ACC112 (cell line): ENCODE data around the gene NADSYN1.
A peak's percentile ranks its signal among the peaks of the same experiment; 100 is the strongest.

ENCODE experiments used
- H2AFZ ChIP-seq: fragments of 200-600 bp; sonication (generic); one replicate; pipeline ENCODE4 v1.6.0; 2017; ENCODE audit warnings: antibody characterized with exemption, low read length; ENCODE audit not compliant: unreplicated experiment
- H3K27ac ChIP-seq: fragments of 200-600 bp; sonication (generic); 2 replicates; pipeline ENCODE4 v1.5.1; 2014; ENCODE audit warnings: low read depth, mild to moderate bottlenecking, antibody characterized with exemption, low read length, moderate library complexity
- H3K27me3 ChIP-seq: fragments of 200-600 bp; sonication (generic); 2 replicates; pipeline ENCODE4 v1.6.1; 2014; ENCODE audit warnings: mild to moderate bottlenecking, antibody characterized with exemption, low read length, moderate library complexity, mixed read lengths; ENCODE audit not compliant: insufficient read depth
- H3K36me3 ChIP-seq: fragments of 200-600 bp; sonication (generic); 2 replicates; pipeline ENCODE4 v1.6.1; 2016; ENCODE audit warnings: mild to moderate bottlenecking, antibody characterized with exemption, low read length, moderate library complexity, mixed read lengths; ENCODE audit not compliant: insufficient read depth
- H3K4me1 ChIP-seq: fragments of 200-600 bp; sonication (generic); one replicate; pipeline ENCODE4 v1.6.1; 2016; ENCODE audit warnings: low read length, mixed read lengths; ENCODE audit not compliant: insufficient read depth, unreplicated experiment, control insufficient read depth
- H3K4me3 ChIP-seq: fragments of 200-600 bp; sonication (generic); 2 replicates; pipeline ENCODE4 v1.5.1; 2014; ENCODE audit warnings: mild to moderate bottlenecking, low read depth, low read length
- H3K79me2 ChIP-seq: fragments of 200-600 bp; sonication (generic); one replicate; pipeline ENCODE4 v1.6.0; 2016; ENCODE audit warnings: low read length; ENCODE audit not compliant: control insufficient read depth, unreplicated experiment, insufficient read depth

Gene NADSYN1

GRCh38 chr11:71451596-71452198, 1.3 kb upstream of the NADSYN1 start:
- Histone ChIP-seq H3K79me2 (peaks cover 27% of the 10 kb centered on the region), H3K4me3 (no peak overlapping the region; the same call in 1 of the 2 replicates), H3K36me3 (peaks cover 4% of the 10 kb centered on the region; the same call in 1 of the 2 replicates), H3K27ac (no peak overlapping the region), H2AFZ (no peak overlapping the region), H3K27me3 (no peaks in the 10 kb centered on the region), H3K4me1 (peaks cover 8% of the 10 kb centered on the region)

GRCh38 chr11:71452199-71453036, 585 bp upstream of the NADSYN1 start:
- Histone ChIP-seq H3K27ac (no peak overlapping the region), H3K36me3 (peaks cover 5% of the 10 kb centered on the region; the same call in 1 of the 2 replicates), H3K4me1 (peaks cover 4% of the 10 kb centered on the region), H3K27me3 (no peaks in the 10 kb centered on the region), H3K79me2 (peaks cover 27% of the 10 kb centered on the region), H3K4me3 (peak overlapping the region; percentile 88), H2AFZ (peak overlapping the region; percentile 88)

- peaks cover 4% of the 10 kb centered on the region for H3K4me1 ChIP-seq
- peaks cover 23% of the 10 kb centered on the region for H3K79me2 ChIP-seq
- H3K4me3 ChIP-seq: peak overlapping the region; percentile 88
- H2AFZ ChIP-seq: no peak overlapping the region
- peaks cover 5% of the 10 kb centered on the region; the same call in 1 of the 2 replicates for H3K36me3 ChIP-seq
- no peaks in the 10 kb centered on the region for H3K27me3 ChIP-seq
- no peak overlapping the region for H3K27ac ChIP-seq
Measured at GRCh38 chr11:71453918-71454304, 908 bp downstream of the NADSYN1 start.

GRCh38 chr11:71454470-71455113, 1.6 kb downstream of the NADSYN1 start:
- H3K79me2 ChIP-seq: peaks cover 17% of the 10 kb centered on the region
- peaks cover 4% of the 10 kb centered on the region for H3K4me1 ChIP-seq
- no peak overlapping the region for H3K27ac ChIP-seq
- H3K4me3 ChIP-seq: no peak overlapping the region; the same call in 1 of the 2 replicates
- H3K27me3 ChIP-seq: no peaks in the 10 kb centered on the region
- no peak overlapping the region for H2AFZ ChIP-seq
- peaks cover 5% of the 10 kb centered on the region; the same call in 1 of the 2 replicates for H3K36me3 ChIP-seq

GRCh38 chr11:71456294-71456693, 3.3 kb downstream of the NADSYN1 start:
- H3K36me3 ChIP-seq: peaks cover 15% of the 10 kb centered on the region; the same call in 1 of the 2 replicates
- H3K4me3 ChIP-seq: no peak overlapping the region
- H3K79me2 ChIP-seq: peaks cover 17% of the 10 kb centered on the region
- no peak overlapping the region for H3K27ac ChIP-seq
- no peaks in the 10 kb centered on the region for H3K4me1 ChIP-seq
- H2AFZ ChIP-seq: no peak overlapping the region
- no peaks in the 10 kb centered on the region for H3K27me3 ChIP-seq

GRCh38 chr11:71456831-71457230, 3.8 kb downstream of the NADSYN1 start:
- no peak overlapping the region for H3K27ac ChIP-seq
- no peak overlapping the region for H3K4me3 ChIP-seq
- H2AFZ ChIP-seq: no peak overlapping the region
- peaks cover 17% of the 10 kb centered on the region for H3K79me2 ChIP-seq
- H3K36me3 ChIP-seq: peaks cover 15% of the 10 kb centered on the region; the same call in 1 of the 2 replicates
- H3K27me3 ChIP-seq: no peaks in the 10 kb centered on the region
- no peaks in the 10 kb centered on the region for H3K4me1 ChIP-seq

GRCh38 chr11:71458146-71459070, 5.4 kb downstream of the NADSYN1 start:
- Histone ChIP-seq H3K27ac (no peak overlapping the region), H3K27me3 (no peaks in the 10 kb centered on the region), H3K4me1 (no peaks in the 10 kb centered on the region), H3K79me2 (peaks cover 14% of the 10 kb centered on the region), H3K36me3 (peaks cover 15% of the 10 kb centered on the region; the same call in 1 of the 2 replicates), H3K4me3 (no peak overlapping the region), H2AFZ (no peak overlapping the region)

GRCh38 chr11:71459076-71459766, 6.2 kb downstream of the NADSYN1 start:
- peaks cover 15% of the 10 kb centered on the region; the same call in 1 of the 2 replicates for H3K36me3 ChIP-seq
- peaks cover 10% of the 10 kb centered on the region for H3K79me2 ChIP-seq
- H3K27ac ChIP-seq: no peak overlapping the region
- no peaks in the 10 kb centered on the region for H3K27me3 ChIP-seq
- H3K4me3 ChIP-seq: no peak overlapping the region
- H3K4me1 ChIP-seq: no peaks in the 10 kb centered on the region
- no peak overlapping the region for H2AFZ ChIP-seq

GRCh38 chr11:71459767-71460320, 6.8 kb downstream of the NADSYN1 start:
- peaks cover 4% of the 10 kb centered on the region for H3K79me2 ChIP-seq
- no peak overlapping the region for H3K4me3 ChIP-seq
- peaks cover 15% of the 10 kb centered on the region; the same call in 1 of the 2 replicates for H3K36me3 ChIP-seq
- no peak overlapping the region for H2AFZ ChIP-seq
- H3K27me3 ChIP-seq: no peaks in the 10 kb centered on the region
- H3K4me1 ChIP-seq: no peaks in the 10 kb centered on the region
- H3K27ac ChIP-seq: no peak overlapping the region
